CD4-positive, alpha-beta T cell (primary cell): Measurements from ENCODE around the gene PSMC2. TPM values are rescaled to one million over a fixed set of nuclear protein-coding genes. Genes with fewer than 3 reads are reported as not detected.

Experiments used
- ATAC-seq: fragments of 200-7000 bp; cut with Tn5 transposase; one replicate; pipeline ENCODE4 v1.10.0; 2022; ENCODE audit warnings: mild to moderate bottlenecking; ENCODE audit not compliant: poor library complexity
- CTCF ChIA-PET: fragments of 350-600 bp; sonication (Branson Sonifier 250); formaldehyde crosslinking; loops from one replicate; lab custom pipeline; 2021; ENCODE audit warnings: antibody characterized with exemption, inconsistent platforms; lab: Charles Lee
- POLR2A ChIA-PET: fragments of 350-600 bp; sonication (Branson Sonifier 250); formaldehyde crosslinking; loops from one replicate; lab custom pipeline; 2021; ENCODE audit warnings: antibody characterized with exemption, inconsistent platforms; lab: Charles Lee
- DNase-seq, 14 experiments: peaks; one replicate each; pipeline ENCODE4 v3.0.0-alpha.2; 2013 to 2020; ENCODE audit warnings: mixed read lengths in 2 of 14
- H3K27ac ChIP-seq, 2 donors: one replicate each; pipeline versions ENCODE4 v1.5.1 to v1.7.0; 2013; ENCODE audit warnings: low read length in 2 of 2, low read depth in 1 of 2, mild to moderate bottlenecking in 1 of 2
- H3K27me3 ChIP-seq, 2 experiments: 1 replicate in 1 of 2; 2 replicates in 1 of 2; pipeline versions ENCODE4 v1.6.1 to v1.7.0; 2013; ENCODE audit warnings: low read length in 2 of 2, control low read depth in 1 of 2, mild to moderate bottlenecking in 1 of 2, moderate library complexity in 1 of 2; ENCODE audit not compliant: insufficient read depth in 2 of 2, control insufficient read depth in 1 of 2
- H3K36me3 ChIP-seq: one replicate; pipeline ENCODE4 v1.6.1; 2013; ENCODE audit warnings: low read length, control low read depth; ENCODE audit not compliant: insufficient read depth
- H3K4me1 ChIP-seq: one replicate; pipeline ENCODE4 v1.6.1; 2013; ENCODE audit warnings: low read length, control low read depth; ENCODE audit not compliant: insufficient read depth
- H3K4me3 ChIP-seq: one replicate; pipeline ENCODE4 v1.5.1; 2013; ENCODE audit warnings: mild to moderate bottlenecking, low read length, moderate library complexity
- H3K9me3 ChIP-seq, 2 experiments: 1 replicate in 1 of 2; 2 replicates in 1 of 2; pipeline versions ENCODE4 v1.6.1 to v1.7.0; 2013; ENCODE audit warnings: low read length in 2 of 2, mild to moderate bottlenecking in 2 of 2, control low read depth in 1 of 2, moderate library complexity in 1 of 2; ENCODE audit not compliant: control insufficient read depth in 1 of 2, insufficient read depth in 1 of 2
- H3K27ac Mint-ChIP-seq: one replicate; pipeline ENCODE4 v1.8.0; 2020; ENCODE audit warnings: mixed read lengths
- H3K27me3 Mint-ChIP-seq: one replicate; pipeline ENCODE4 v1.8.0; 2021; ENCODE audit warnings: mixed read lengths
- H3K36me3 Mint-ChIP-seq: one replicate; pipeline ENCODE4 v1.8.0; 2021; ENCODE audit warnings: low read depth, mixed read lengths
- H3K4me1 Mint-ChIP-seq: one replicate; pipeline ENCODE4 v1.8.0; 2021; ENCODE audit warnings: low read depth, mixed read lengths
- H3K4me3 Mint-ChIP-seq: one replicate; pipeline ENCODE4 v1.8.0; 2020; ENCODE audit warnings: mild to moderate bottlenecking, mixed read lengths
- H3K9me3 Mint-ChIP-seq: one replicate; pipeline ENCODE4 v1.8.0; 2020; ENCODE audit warnings: mixed read lengths
- intact Hi-C, 2 experiments: fragments of 100-400 bp; cut with DNase I in 1 of 2; cut with micrococcal nuclease in 1 of 2; formaldehyde crosslinking; loops; one replicate each; pipeline versions ENCODE4 v1.15.1 to v1.9.0; 2023 to 2025; cut with DNase I, micrococcal nuclease
- total RNA-seq, 174 experiments: library from RNA in 2 of 174; stranded (reverse) in 2 of 174; gene quantifications; one replicate each; pipeline ENCODE4 v1.2.3 and lab custom pipeline; 2021 to 2026
- TF ChIP-seq, protein P1 (sequence below): fragments of 200-600 bp; IDR thresholded peaks from one replicate; pipeline ENCODE4 v1.8.0; 2022; ENCODE audit warnings: antibody characterized with exemption, mild to moderate bottlenecking

PSMC2 gene
- total RNA-seq, 2 experiments from 2014 or later, result 101 to 102 TPM

DNA sequence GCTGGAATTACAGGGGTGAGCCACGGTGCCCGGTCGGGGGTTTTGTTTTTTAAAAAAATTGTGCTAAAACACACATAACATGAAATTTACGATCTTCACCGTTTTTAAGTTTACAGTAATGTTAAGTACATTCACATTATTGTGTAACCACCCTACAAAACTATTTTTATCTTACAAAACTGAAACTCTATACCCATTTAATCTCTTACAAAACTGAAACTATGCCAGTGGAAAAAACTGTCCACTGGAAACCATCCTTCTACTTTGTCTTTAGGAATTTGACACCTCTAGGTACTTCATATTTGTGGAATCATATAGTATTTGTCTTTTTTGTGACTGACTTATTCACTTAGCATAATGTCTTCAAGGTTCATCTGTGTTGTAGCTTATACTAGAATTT, 1.0 kb upstream of the PSMC2 start:
- TF ChIP-seq, protein P1, sequence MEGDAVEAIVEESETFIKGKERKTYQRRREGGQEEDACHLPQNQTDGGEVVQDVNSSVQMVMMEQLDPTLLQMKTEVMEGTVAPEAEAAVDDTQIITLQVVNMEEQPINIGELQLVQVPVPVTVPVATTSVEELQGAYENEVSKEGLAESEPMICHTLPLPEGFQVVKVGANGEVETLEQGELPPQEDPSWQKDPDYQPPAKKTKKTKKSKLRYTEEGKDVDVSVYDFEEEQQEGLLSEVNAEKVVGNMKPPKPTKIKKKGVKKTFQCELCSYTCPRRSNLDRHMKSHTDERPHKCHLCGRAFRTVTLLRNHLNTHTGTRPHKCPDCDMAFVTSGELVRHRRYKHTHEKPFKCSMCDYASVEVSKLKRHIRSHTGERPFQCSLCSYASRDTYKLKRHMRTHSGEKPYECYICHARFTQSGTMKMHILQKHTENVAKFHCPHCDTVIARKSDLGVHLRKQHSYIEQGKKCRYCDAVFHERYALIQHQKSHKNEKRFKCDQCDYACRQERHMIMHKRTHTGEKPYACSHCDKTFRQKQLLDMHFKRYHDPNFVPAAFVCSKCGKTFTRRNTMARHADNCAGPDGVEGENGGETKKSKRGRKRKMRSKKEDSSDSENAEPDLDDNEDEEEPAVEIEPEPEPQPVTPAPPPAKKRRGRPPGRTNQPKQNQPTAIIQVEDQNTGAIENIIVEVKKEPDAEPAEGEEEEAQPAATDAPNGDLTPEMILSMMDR, result no peak
- Histone ChIP-seq H3K4me1 (peaks cover 41% of the 10 kb centered on the region), H3K9me3 (no peaks in the 10 kb centered on the region), H3K4me3 (no peak overlapping the region), H3K36me3 (peaks cover 13% of the 10 kb centered on the region), H3K27ac (no peak overlapping the region), H3K27me3 (no peaks in the 10 kb centered on the region)
- Mint-ChIP-seq H3K4me3 (peak overlapping the region; percentile 66), H3K27me3 (no peaks in the 10 kb centered on the region), H3K27ac (peak overlapping the region; percentile 96), H3K4me1 (peaks cover 75% of the 10 kb centered on the region), H3K36me3 (peaks cover 43% of the 10 kb centered on the region), H3K9me3 (no peaks in the 10 kb centered on the region)
- intact Hi-C loops, result no loop called here
- CTCF ChIA-PET, result interaction anchor here (0.5 to 1.5 kb wide), 2 partner anchors 49 to 322 kb away, joined by 3 to 4 read pairs; partner anchors contain the start of gene PMPCB
- DNase-seq (no peak), ATAC-seq (no peak)
- POLR2A ChIA-PET, result interaction anchor here (1.4 kb wide), 1 partner anchor 37 kb away, joined by 4 read pairs; no protein-coding TSS in a partner anchor

DNA sequence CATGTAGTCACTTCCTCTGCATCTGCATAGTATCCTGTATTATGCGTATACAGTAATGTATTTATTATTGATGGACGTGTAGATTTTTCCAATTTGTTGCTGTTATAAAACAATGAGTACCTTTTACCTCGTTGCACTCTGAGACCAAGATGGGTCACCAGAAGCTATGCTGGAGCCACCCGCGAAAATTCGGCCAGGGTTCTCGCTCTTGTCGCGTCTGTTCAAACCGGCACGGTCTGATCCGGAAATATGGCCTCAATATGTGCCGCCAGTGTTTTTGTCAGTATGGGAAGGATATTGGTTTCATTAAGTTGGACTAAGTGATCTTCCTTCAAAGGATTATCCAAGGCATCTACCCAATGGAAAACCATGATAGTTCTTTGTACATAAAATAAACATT, 1.0 kb downstream of the PSMC2 start:
- Histone ChIP-seq H3K27ac (no peak overlapping the region), H3K4me1 (peaks cover 41% of the 10 kb centered on the region), H3K4me3 (peak overlapping the region; percentile 96), H3K27me3 (no peaks in the 10 kb centered on the region), H3K36me3 (peaks cover 26% of the 10 kb centered on the region), H3K9me3 (no peaks in the 10 kb centered on the region)
- Mint-ChIP-seq H3K4me3 (peak overlapping the region; percentile 100), H3K27me3 (no peaks in the 10 kb centered on the region), H3K4me1 (peaks cover 77% of the 10 kb centered on the region), H3K36me3 (peaks cover 55% of the 10 kb centered on the region), H3K27ac (peak overlapping the region; percentile 96), H3K9me3 (no peaks in the 10 kb centered on the region)
- POLR2A ChIA-PET, result interaction anchor here (1.1 to 1.3 kb wide), 4 partner anchors 36 to 1594 kb away, joined by 3 to 7 read pairs (median 4); partner anchors contain the start of genes ARMC10, FBXL13 and PMPCB
- intact Hi-C loops, result no loop called here
- CTCF ChIA-PET, result no interaction called here
- TF ChIP-seq, protein P1, result no peak
- DNase-seq, result peak in 3 of 14 experiments; percentile 5 to 17 (median 16)
- ATAC-seq, result no peak

DNA sequence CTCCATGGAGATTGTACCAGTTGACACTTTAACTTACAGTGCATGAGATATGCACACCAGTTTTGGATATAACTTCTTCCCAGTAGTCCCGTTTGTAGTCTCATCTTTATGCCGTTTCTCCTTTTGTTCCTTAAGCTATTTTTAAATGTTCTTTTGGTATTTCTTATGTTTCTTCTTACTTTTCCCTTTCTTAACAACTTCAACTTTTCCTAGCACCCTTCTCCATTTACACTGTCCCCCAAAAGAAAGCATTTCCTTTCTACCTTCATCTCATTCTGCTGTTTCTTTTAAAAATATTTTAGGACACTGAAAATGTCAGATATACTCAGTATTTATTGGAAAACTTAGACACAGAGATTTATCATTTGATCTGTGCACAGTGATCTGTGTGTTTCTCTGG, 1.5 kb downstream of the PSMC2 start:
- no peak overlapping the region for H3K27ac ChIP-seq
- H3K27me3 Mint-ChIP-seq, result no peaks in the 10 kb centered on the region
- no peaks in the 10 kb centered on the region for H3K9me3 ChIP-seq
- H3K27me3 ChIP-seq, result no peaks in the 10 kb centered on the region
- H3K27ac Mint-ChIP-seq, result peak overlapping the region; percentile 96
- peaks cover 30% of the 10 kb centered on the region for H3K36me3 ChIP-seq
- no peak for ATAC-seq
- H3K4me3 Mint-ChIP-seq, result peak overlapping the region; percentile 100
- H3K4me1 Mint-ChIP-seq, result peaks cover 72% of the 10 kb centered on the region
- H3K4me3 ChIP-seq, result peak overlapping the region; percentile 96
- TF ChIP-seq, protein P1, result no peak
- intact Hi-C loops, result no loop called here
- ChIA-PET POLR2A (interaction anchor here (1.1 kb wide), 1 partner anchor 1594 kb away, joined by 3 read pairs; no protein-coding TSS in a partner anchor), CTCF (no interaction called here)
- DNase-seq, result no peak
- H3K36me3 Mint-ChIP-seq, result peaks cover 55% of the 10 kb centered on the region
- peaks cover 40% of the 10 kb centered on the region for H3K4me1 ChIP-seq
- H3K9me3 Mint-ChIP-seq, result no peaks in the 10 kb centered on the region
